ENCODE measurements around the gene PCBP3. TPM values are rescaled to one million over a fixed set of nuclear protein-coding genes. Genes with fewer than 3 reads are reported as not detected.

The PCBP3 gene
- total and polyA plus RNA-seq, 2 donors (not counting 3 experiments of a cell fraction or from before 2014, with no cell fraction given) = 0.06 to 1.1 TPM

DNA sequence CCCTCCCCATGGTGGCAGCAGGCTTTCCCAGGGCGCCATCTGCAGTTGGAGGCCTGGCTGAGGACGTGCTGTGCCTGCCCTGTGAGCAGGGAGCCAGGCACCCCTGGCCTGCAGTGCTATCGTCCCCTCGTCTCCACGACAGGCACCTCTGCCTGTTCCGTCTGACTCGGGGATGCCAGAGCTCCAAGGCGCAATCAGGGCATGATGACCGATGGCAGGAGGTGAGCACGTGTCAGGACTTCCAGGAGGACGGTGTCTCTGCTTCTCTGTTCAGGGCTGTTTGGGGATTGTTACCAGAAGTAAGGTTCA, 125.2 kb downstream of the PCBP3 start:
- intact Hi-C loops (cut with micrococcal nuclease) (no loop called here), dilution Hi-C loops (cut with MboI; ENCODE audit: extremely low pct_ligation_motif_present, low sequenced_read_pairs) (no loop called here)
- DNase-seq (ENCODE audit: low read depth, low spot score) (no peak), FAIRE-seq (no peak)
- Histone ChIP-seq H3K9me3 (replicated peaks; ENCODE audit: control insufficient read depth, insufficient read depth, low read length) (no peaks in the 10 kb centered on the region), H3K36me3 (ENCODE audit: control insufficient read depth in 2 of 2, extremely low read depth in 1 of 2, insufficient read depth in 2 of 2, low read length in 2 of 2) (no peaks in the 10 kb centered on the region), H3K4me1 (ENCODE audit: control insufficient read depth, extremely low read depth, insufficient read depth, low read length) (no peaks in the 10 kb centered on the region), H3K4me2 (ENCODE audit: insufficient read depth, low read length) (no peak overlapping the region), H3K4me3 (replicated peaks in 1 of 3; ENCODE audit: insufficient read depth in 1 of 3, low read depth in 1 of 3, low read length in 3 of 3) (no peak overlapping the region), H3K79me2 (ENCODE audit: control insufficient read depth, insufficient read depth, low read length) (no peaks in the 10 kb centered on the region), H4K20me1 (replicated peaks; ENCODE audit: control insufficient read depth, extremely low read depth, insufficient read depth, low read length) (no peaks in the 10 kb centered on the region), H3K9ac (replicated peaks; ENCODE audit: extremely low read depth, insufficient read depth, low read length) (no peak overlapping the region), H3K27me3 (ENCODE audit: control insufficient read depth in 2 of 2, insufficient read depth in 2 of 2, low read length in 2 of 2) (no peaks in the 10 kb centered on the region), H3K9me1 (replicated peaks; ENCODE audit: control insufficient read depth, extremely low read depth, insufficient read depth, low read length) (no peaks in the 10 kb centered on the region), H3K27ac (ENCODE audit: insufficient read depth, low read depth, low read length) (no peak overlapping the region), H2AFZ (ENCODE audit: low read depth, low read length) (no peak overlapping the region)
- ChIA-PET CTCF (no interaction called here), POLR2A (no interaction called here)
- BruUV-seq (replicated peaks) = no TSS peak
- TF ChIP-seq MYC (IDR thresholded peaks at IDR 0.05; ENCODE audit: low read depth, low read length) (no peak), FOS (IDR thresholded peaks at IDR 0.05; ENCODE audit: borderline replicate concordance, insufficient read depth, low read length) (no peak), EZH2 (IDR thresholded peaks at IDR 0.05; ENCODE audit: borderline replicate concordance, low read depth, low read length, severe bottlenecking) (no peak), GATA2 (IDR thresholded peaks at IDR 0.05; ENCODE audit: insufficient read depth, insufficient read length, low read depth, low read length) (no peak), JUN (IDR thresholded peaks at IDR 0.05; ENCODE audit: borderline replicate concordance, insufficient read depth, insufficient read length, low read depth) (no peak), POLR2AphosphoS5 (IDR thresholded peaks at IDR 0.05; ENCODE audit: insufficient read depth, low read depth, low read length) (no peak), POLR2A (IDR thresholded peaks at IDR 0.05; ENCODE audit: low read depth, low read length) (no peak)
- TF ChIP-seq, protein P1, sequence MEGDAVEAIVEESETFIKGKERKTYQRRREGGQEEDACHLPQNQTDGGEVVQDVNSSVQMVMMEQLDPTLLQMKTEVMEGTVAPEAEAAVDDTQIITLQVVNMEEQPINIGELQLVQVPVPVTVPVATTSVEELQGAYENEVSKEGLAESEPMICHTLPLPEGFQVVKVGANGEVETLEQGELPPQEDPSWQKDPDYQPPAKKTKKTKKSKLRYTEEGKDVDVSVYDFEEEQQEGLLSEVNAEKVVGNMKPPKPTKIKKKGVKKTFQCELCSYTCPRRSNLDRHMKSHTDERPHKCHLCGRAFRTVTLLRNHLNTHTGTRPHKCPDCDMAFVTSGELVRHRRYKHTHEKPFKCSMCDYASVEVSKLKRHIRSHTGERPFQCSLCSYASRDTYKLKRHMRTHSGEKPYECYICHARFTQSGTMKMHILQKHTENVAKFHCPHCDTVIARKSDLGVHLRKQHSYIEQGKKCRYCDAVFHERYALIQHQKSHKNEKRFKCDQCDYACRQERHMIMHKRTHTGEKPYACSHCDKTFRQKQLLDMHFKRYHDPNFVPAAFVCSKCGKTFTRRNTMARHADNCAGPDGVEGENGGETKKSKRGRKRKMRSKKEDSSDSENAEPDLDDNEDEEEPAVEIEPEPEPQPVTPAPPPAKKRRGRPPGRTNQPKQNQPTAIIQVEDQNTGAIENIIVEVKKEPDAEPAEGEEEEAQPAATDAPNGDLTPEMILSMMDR (IDR thresholded peaks at IDR 0.05; ENCODE audit: extremely low read depth in 1 of 2, insufficient read depth in 1 of 2, low read depth in 1 of 2, low read length in 2 of 2) = no peak
- TF ChIP-seq, protein P2, sequence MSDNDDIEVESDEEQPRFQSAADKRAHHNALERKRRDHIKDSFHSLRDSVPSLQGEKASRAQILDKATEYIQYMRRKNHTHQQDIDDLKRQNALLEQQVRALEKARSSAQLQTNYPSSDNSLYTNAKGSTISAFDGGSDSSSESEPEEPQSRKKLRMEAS (IDR thresholded peaks at IDR 0.05; ENCODE audit: insufficient read depth, insufficient read length) = no peak

Data from endothelial cell of umbilical vein (primary cell).